WERI-Rb-1 (cell line): ENCODE measurements around the gene COX14.

Source experiments
- DNase-seq: peaks from one replicate; pipeline ENCODE4 v3.0.0-alpha.2; 2020
- H3K27ac ChIP-seq: fragments of 250-450 bp; sonication (Bioruptor Pico); 2 replicates; pipeline ENCODE4 v1.5.1; 2020; ENCODE audit warnings: mild to moderate bottlenecking, moderate library complexity
- H3K27me3 ChIP-seq: fragments of 250-450 bp; sonication (Bioruptor Pico); 2 replicates; pipeline ENCODE4 v1.5.1; 2021; ENCODE audit warnings: mild to moderate bottlenecking, low read depth, moderate library complexity; ENCODE audit not compliant: insufficient read depth, severe bottlenecking
- H3K36me3 ChIP-seq: fragments of 250-450 bp; sonication (Bioruptor Pico); 2 replicates; pipeline ENCODE4 v1.5.1; 2020; ENCODE audit warnings: mild to moderate bottlenecking, moderate library complexity
- H3K4me3 ChIP-seq: 2 replicates; pipeline ENCODE4 v1.5.1; 2011; ENCODE audit warnings: low read depth, mild to moderate bottlenecking, control low read depth, low read length
- H3K9me3 ChIP-seq: fragments of 250-450 bp; sonication (Bioruptor Pico); 2 replicates; pipeline ENCODE4 v1.5.1; 2021; ENCODE audit warnings: mild to moderate bottlenecking, moderate library complexity; ENCODE audit not compliant: severe bottlenecking
- TF ChIP-seq, protein P1 (sequence below): IDR thresholded peaks from 2 replicates; pipeline ENCODE4 v1.5.1; 2011; ENCODE audit warnings: low read depth, mild to moderate bottlenecking, control low read depth, inconsistent platforms, low read length

Gene COX14

DNA sequence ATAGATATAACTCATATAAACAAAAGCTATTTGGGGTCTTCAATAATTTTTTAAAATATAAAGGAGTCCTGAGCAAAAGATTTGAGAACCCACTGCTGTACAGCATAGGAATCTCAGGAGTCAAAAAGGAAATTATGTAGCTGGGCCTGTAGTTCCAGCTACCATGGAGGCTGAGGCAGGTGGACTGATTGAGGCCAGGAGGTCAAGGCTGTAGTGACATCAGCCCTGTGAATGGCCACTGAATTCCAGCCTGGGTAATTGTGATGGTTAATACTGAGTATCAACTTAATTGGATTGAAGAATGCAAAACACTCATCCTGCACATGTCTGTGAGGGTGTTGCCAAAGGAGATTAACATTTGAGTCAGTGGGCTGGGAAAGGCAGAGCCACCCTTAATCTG is 44.6 kb downstream of the COX14 start:
- no peak overlapping the region for H3K27ac ChIP-seq
- no peaks in the 10 kb centered on the region for H3K36me3 ChIP-seq
- no peaks in the 10 kb centered on the region for H3K9me3 ChIP-seq
- peak; percentile 8 for DNase-seq
- no peak overlapping the region for H3K4me3 ChIP-seq
- TF ChIP-seq, protein P1, sequence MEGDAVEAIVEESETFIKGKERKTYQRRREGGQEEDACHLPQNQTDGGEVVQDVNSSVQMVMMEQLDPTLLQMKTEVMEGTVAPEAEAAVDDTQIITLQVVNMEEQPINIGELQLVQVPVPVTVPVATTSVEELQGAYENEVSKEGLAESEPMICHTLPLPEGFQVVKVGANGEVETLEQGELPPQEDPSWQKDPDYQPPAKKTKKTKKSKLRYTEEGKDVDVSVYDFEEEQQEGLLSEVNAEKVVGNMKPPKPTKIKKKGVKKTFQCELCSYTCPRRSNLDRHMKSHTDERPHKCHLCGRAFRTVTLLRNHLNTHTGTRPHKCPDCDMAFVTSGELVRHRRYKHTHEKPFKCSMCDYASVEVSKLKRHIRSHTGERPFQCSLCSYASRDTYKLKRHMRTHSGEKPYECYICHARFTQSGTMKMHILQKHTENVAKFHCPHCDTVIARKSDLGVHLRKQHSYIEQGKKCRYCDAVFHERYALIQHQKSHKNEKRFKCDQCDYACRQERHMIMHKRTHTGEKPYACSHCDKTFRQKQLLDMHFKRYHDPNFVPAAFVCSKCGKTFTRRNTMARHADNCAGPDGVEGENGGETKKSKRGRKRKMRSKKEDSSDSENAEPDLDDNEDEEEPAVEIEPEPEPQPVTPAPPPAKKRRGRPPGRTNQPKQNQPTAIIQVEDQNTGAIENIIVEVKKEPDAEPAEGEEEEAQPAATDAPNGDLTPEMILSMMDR, result no peak
- no peaks in the 10 kb centered on the region for H3K27me3 ChIP-seq

- H3K36me3 ChIP-seq, result no peaks in the 10 kb centered on the region
- H3K9me3 ChIP-seq, result no peaks in the 10 kb centered on the region
- TF ChIP-seq, protein P1, result no peak
- DNase-seq, result no peak
- H3K4me3 ChIP-seq, result no peak overlapping the region
- no peak overlapping the region for H3K27ac ChIP-seq
- no peaks in the 10 kb centered on the region for H3K27me3 ChIP-seq
These were observed 45.2 kb downstream of the COX14 start for GRCh38 chr12:50157259-50157658.

DNA sequence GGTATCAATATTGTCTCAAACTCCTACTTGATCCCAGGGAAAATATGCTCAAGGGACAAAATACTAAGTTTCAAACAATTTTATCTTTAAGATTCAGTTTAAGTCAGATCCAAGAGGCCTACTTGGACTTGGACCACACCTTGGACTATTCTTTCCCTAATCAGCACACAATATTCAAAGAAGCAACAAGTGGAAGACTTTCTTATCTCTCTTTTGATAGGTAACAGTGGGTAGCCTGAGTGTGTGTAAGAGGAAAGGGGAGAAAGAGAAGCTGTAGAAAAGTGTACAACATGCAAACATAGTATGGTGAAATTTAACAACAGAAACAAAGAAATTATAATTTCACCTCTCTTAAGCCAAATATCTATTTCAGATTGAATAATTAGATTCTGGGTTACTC is 48.6 kb downstream of the COX14 start:
- no peak for DNase-seq
- Histone ChIP-seq H3K36me3 (no peaks in the 10 kb centered on the region), H3K9me3 (no peaks in the 10 kb centered on the region), H3K4me3 (no peak overlapping the region), H3K27me3 (no peaks in the 10 kb centered on the region), H3K27ac (no peak overlapping the region)
- TF ChIP-seq, protein P1, result no peak

DNA sequence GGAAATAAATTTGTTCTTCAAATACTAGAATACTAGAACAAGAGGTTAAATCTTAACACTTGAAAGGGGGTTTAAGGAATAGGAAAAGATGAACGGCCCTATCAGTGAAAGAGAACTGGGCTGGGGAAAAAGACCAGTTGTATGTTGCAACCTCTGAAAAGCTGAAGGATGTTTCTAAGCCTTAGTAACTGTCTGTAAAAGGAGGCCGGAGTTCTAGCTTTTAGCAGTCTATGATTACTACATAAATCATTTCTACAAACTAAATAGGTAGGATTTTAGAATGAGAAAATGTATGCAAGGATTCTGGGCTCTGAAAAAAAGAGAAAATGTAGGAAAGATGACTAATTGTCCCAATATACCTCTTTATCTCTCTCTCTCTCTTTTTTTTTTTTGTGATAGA is 50.2 kb downstream of the COX14 start:
- DNase-seq, result no peak
- Histone ChIP-seq H3K27me3 (no peaks in the 10 kb centered on the region), H3K27ac (no peak overlapping the region), H3K9me3 (no peaks in the 10 kb centered on the region), H3K36me3 (0 out of 2 replicates have a peak, but pooled peaks cover 3% of the 10 kb centered on the region), H3K4me3 (no peak overlapping the region)
- TF ChIP-seq, protein P1, result no peak

DNA sequence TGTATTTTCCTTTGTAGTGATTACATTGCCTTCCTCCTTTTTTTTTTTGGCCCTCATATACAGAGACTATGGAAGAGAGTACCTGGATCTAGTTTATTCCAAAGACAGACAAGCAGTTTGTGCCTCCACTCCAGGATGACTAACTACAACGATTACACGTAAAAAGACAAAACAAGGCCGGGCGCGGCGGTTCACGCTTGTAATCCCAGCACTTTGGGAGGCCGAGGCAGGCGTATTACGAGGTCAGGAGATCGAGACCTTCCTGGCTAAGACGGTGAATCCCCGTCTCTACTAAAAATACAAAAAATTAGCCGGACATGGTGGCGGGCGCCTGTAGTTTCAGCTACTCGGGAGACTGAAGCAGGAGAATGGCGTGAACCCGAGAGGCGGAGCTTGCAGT is 52.9 kb downstream of the COX14 start:
- H3K36me3 ChIP-seq, result 0 out of 2 replicates have a peak, but pooled peaks cover 3% of the 10 kb centered on the region
- no peak overlapping the region for H3K27ac ChIP-seq
- no peak overlapping the region for H3K4me3 ChIP-seq
- H3K27me3 ChIP-seq, result no peaks in the 10 kb centered on the region
- H3K9me3 ChIP-seq, result no peaks in the 10 kb centered on the region
- DNase-seq, result no peak
- TF ChIP-seq, protein P1, result no peak

GRCh38 chr12:50166799-50167048 is 54.7 kb downstream of the COX14 start:
- 0 out of 2 replicates have a peak, but pooled peaks cover 3% of the 10 kb centered on the region for H3K36me3 ChIP-seq
- TF ChIP-seq, protein P1, result no peak
- peak overlapping the region; percentile 79 for H3K4me3 ChIP-seq
- H3K27ac ChIP-seq, result peak overlapping the region; percentile 82
- H3K9me3 ChIP-seq, result no peaks in the 10 kb centered on the region
- H3K27me3 ChIP-seq, result no peaks in the 10 kb centered on the region
- no peak for DNase-seq
